GM19193 (cell line): Measurements from ENCODE around the gene MACROD2.

Experiments used
- POLR2A ChIP-seq: IDR thresholded peaks from 4 replicates; pipeline ENCODE4 v1.6.1; 2011; ENCODE audit not compliant: insufficient read depth, insufficient read length; ENCODE audit errors: extremely low read depth

The MACROD2 gene

DNA sequence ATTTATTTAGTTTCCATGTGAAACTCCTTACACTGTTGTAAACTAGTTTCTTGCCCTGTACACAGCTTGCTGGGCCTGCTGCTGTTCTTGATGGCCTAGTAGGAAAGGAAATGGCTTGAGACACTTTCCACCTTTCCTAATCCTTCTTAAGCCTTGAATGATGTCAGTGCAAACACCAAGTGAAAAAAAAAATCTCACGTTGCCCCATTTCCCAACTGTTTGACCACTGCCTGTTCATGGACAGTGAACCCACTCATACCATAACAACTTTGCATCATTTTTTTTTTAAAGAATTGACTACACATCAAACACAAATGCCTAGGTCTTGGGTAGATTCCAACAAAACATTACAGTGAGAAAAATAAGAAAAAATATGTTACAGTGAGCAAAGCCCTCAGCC is 995.7 kb downstream of the MACROD2 start:
- no peak for TF ChIP-seq POLR2A

DNA sequence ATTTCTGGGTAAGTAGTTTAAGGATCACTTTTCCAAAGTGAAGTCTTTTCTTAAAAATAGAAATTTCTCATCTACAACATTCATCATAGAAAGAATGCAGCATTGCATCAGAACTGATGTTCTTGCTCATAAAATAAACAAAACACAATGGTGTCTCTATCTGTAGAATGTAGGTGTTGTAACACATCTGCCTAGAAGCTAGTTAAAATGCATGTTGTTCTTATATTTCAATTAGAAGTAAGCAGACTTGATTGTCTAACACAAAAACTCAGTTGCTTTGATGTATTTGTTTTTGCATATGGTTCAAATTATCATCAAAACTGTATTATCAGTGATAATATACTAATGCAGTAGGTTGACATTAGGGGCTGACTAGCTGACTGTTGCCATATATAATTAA is 996.8 kb downstream of the MACROD2 start:
- TF ChIP-seq POLR2A, result no peak

DNA sequence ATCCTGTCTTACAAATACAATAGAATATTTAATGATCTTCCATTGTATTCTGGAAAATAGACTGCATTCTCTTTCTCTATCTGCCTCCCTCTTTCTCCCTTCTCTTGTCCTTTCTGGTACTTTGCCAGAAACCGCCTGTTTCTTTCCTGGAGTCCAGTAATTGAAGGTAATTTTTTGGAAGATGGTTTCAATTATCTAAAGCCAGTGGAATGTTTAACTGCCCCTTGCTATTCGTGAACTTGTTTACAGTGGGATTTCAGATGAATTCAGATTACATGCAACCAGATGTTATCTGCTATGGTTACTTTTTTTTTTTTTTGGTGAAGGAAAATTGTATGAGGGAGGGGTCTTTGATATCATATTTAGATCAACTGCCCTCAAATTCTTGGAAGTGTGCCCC is 997.6 kb downstream of the MACROD2 start:
- TF ChIP-seq POLR2A, result no peak

DNA sequence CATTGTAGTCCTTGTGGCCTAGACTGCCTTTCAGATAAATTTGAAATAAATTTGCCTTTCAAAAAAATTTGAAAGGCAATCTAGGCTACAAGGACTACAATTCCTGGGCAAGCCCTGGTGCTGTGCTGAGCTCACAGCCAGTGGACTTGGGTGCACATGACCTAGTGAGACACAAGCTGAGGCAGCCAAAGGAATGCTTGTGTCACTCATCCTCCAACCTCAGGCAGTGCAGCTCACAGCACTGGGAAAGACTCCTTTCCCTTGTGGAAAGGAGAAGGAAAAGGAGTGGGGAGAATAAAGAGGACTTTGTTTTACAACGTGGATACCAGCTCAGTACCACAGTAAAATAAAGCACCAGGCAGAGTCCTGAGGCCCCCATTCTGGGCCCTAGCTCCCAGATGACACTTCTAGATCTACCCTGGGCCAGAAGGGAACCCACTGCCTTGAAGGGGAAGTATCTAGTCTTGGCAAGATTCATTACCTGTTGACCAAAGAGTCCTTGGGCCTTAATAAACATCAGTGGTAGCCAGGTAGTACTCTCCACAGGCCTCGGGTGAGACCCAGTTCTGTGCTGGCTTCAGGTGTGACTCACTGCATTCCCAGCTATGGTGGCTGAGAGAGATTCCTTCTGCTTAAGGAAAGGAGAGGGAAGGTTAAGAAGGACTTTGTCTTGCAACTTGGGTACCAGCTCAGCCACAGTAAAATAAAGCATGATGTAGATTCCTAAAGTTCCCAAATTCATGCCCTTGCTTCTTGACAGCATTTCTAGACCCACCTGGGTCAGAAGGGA is 1001.8 kb downstream of the MACROD2 start:
- TF ChIP-seq POLR2A, result no peak

DNA sequence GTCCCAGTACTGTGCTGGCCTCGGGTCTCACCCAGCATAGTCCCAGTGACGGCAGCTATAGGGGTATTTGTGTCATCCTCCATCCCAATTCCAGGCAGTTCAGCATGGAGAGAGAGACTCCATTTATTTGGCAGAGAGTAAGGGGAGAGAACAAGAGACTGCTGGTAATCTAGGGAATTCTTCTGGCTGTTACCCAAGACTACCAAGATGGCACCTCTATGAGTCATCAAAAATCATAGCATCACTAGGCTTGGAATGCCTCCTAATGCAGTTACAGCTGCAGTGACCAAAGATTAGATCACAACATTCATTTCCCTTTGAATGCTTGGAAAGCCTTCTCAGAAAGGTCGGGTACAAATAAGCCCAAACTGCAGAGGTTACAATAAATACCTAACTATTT is 1002.5 kb downstream of the MACROD2 start:
- TF ChIP-seq POLR2A, result no peak

DNA sequence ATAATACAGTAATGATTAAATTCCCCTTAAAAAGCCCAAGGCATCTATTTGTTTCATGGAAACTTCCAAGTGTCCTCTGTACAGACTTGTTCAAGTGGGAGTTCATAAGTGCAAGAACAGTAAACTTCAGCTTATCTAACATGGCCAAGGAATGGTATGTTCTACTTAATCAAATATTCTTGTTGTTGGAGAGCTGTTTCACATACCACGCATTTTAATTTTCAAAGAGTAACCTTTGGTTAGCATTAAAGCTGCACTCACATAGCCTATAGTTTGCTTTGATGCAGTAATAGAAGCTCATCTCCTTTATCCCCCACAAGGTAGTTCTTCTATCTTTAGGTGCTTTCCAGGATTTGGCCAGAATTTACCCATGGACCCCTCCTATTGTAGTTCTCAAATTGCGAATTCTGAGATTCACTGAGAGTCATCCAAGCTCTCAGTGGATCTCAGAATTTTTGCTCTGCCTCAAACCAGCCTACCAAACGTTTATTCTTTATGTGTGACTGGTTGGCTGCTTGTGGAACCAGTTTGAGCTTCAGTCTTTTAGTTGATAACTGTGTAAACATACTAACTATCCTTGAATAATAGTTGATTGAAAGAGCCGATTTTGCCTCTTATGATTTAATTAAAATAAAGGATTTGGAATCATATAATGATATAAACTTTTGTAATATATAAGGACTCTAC is 1010.1 kb downstream of the MACROD2 start:
- no peak for TF ChIP-seq POLR2A

DNA sequence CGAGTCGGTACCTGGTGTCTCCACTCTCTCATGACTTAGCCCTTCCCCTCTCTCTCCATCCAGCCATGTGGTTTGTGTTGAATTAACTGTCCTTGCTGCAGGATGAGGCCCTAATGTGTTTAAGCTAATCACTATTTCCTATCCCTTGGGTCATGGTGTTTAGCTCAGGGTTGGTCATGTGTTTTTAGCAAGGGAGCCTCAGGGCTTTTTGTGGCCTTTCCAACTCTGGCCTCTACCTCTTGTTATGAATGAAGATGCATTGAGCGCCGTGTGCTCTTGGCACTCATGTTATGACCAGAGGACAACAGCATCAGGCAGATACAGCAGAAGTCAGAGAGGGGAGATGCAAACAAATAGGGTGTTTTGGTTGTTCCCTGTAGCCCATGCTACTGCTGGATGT is 1016.3 kb downstream of the MACROD2 start:
- TF ChIP-seq POLR2A, result no peak

DNA sequence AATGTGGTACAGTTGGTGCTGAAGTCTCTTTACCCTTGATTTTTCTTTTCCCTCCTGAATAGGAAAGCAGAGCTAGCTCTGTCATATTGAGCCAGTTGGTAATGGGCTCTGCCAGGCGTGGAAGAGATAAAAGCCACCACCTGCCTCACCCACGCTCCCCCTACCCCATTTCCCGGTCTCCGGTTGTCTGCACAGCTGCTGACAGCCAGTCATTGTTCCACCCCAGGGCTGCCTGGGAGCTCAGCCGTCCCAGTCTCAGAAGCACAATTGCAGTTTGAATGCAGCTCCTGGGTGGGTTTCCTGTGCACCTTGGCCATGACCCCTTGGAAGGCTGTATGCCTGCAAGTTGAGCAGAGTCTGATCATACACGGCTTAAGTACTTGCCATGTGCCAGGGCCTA is 1017.2 kb downstream of the MACROD2 start:
- TF ChIP-seq POLR2A, result no peak

DNA sequence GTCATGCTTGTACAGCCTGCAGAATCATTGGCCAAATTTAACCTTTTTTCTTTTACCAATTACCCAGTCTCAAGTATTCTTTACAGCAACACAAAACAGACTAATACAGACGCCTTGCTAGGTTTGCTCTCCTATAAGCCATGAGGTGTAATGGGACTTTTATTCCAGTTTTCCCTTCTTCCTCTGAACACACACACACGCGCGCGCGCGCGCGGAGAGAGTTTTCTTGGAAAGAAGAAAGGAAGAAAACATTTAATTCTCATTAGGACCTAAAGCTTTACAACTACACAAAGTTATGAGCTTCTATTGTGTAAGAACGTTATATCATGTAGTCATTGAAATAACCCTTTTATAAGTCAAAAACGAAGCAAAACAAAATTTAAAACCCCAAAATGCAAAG is 1023.6 kb downstream of the MACROD2 start:
- no peak for TF ChIP-seq POLR2A

DNA sequence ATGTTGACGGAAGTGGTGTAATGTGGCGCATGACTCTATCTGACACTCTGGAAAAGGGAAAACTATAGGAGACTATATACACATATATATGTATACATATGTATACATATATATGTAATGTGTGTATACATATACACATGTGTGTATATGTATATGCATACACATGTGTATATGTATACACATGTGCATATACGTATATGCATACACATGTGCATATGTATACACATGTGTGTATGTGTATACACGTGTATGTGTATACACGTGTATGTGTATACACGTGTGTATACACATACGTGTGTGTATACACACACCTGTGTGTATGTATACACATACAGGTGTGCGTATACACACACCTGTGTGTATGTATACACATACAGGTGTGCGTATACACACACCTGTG is 1025.5 kb downstream of the MACROD2 start:
- TF ChIP-seq POLR2A, result no peak

DNA sequence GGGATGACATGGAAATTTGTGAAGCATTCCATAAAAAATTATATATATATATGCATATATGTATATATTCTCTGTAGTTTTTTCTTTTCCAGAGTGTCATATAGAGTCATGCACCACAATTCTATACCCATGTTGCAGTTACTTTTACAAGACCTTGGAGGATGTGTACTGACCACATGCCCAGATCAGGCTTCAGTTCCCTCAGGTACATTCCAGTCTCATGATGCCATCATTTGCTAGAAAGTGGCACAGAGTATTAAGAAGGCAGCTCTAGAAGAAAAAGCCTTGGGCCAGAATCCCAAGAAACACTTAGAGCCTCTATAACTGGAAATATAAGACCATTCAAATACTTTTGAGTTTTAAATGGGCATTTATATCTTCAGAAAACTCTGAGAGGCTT is 1027.6 kb downstream of the MACROD2 start:
- TF ChIP-seq POLR2A, result no peak

DNA sequence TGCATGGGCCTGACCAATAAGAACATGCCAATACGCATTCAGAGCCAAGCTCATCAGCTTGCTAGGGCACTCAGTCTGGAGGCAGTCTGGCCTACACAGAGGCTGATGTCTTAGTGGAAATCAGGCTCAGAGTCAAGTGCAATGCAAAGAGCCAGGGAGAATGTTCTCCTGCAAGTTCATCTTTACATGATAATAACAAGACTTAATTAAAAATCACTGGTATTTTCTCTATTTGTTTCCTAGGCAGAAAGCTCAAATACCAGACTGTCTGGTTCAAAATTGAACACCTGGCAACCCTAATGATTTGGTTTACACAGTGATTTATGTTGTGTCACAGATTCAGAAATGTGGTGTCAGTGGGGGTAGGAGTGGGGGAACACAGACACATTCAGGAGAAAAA is 1031.4 kb downstream of the MACROD2 start:
- no peak for TF ChIP-seq POLR2A

DNA sequence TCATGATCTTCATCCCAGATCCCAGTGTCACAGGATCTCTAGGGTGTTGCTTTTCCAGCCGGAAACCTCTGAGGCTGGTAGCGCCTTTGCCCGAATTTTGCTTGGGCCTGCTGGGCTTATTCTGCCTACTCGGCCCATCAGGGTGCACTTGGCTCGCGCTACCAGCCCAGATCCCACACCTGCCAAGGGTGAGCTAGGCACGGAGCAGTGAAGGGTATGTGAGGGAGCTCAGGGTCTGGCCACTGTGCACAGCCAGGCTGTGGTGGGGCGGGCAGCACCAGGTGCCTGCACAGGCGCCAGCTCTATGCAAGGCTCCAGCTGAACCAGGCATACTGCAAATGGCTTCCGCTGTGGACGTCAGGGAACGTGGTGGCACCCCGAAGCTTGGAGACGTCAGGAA is 1035.5 kb downstream of the MACROD2 start:
- TF ChIP-seq POLR2A, result no peak

DNA sequence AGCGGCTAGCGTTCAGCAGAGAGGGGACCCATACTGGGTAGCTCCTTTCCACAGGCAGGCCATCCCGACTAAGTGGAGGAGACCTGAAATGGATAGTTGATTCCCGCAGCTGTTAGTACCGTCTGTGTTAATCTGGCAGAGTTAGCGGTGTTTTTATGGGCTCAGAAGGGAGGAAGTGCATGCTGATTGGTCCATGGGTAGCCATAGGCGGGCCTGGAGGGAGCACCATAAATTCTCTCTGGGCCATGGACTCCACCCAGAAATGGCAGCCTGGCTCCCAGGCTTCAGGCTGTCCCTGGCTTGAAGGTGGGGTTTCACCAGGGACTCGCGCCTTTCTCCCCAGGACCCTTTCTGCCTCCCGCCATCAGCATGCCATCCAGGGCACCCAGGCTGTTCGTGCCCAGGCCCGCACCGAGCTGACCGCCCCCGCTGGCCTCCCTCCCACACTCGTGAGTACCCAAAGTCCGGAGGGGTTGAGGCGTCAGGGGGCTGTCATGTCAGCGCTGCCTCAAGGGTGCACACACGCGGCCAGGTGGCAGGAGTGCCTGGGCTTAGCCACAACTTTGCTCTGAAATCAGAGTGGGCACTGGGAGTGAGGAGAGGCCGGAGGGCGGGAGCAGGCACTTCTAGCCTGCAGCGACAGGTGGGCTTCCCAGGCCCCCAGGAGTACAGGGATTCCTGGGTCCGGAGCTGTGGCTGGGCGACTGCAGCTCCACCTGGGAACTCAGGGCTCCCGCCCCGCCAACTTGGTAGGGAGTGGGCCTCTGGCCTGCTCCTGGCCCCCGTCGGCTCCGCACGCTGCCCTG is 1036.4 kb downstream of the MACROD2 start:
- TF ChIP-seq POLR2A, result no peak

DNA sequence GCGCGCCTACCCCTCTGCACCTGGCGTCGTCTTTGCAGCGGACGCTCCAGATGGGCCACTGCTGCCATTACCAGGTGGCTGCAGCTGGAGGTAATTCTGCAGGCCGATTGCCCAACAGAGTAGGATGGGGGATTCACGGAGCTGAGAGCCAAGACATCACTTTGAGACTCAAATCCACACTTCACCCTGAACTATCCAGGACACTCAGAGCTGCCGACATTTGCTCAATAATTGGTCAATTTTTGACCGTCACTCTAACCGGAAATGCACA is 1037.0 kb downstream of the MACROD2 start:
- no peak for TF ChIP-seq POLR2A

DNA sequence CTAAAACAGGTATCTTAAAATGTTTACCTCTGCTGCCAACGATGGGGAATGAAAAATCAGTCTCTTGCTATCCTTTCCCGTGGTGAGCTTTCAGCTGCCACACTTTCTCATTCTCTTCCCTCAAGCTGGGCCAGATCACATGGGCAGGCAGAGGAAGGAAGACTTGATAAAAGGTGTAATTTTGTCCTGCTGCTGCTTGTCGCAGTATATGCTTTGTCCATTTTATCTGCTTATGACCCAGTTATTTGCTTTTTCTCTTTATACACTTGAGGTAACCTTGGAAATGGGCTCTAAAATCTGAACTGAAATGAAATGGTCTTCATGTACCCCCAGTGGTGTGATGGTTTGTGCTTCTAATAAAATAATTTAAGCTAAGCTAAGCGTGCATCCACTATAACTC is 1038.0 kb downstream of the MACROD2 start:
- TF ChIP-seq POLR2A, result no peak
